ENCODE measurements around the gene KCNJ11. TPM values are rescaled to one million over a fixed set of nuclear protein-coding genes. Genes with fewer than 3 reads are reported as not detected.

KCNJ11 gene
- total and polyA plus RNA-seq, 2 of the 4 experiments (the other 2 are of a cell fraction): not detected

DNA sequence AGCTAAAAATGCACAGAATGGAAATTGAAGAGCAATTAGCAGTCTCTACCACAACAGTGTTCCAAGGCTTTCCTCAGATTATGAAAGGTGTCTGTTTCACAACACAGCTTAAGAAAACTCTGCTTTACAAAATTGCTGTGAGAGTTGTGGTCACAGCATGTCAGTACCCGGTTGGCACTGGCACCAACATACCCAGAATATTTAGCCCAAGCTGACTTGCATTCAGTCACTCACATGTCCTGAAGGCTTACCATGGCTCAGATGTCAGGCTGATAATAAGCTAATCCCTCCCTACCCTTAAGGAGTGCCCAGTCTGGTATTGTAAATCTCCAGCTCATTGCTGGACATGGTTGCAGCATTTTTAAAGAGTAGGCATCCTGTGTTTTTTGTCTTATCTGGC lies 22.0 kb downstream of the KCNJ11 start:
- Histone ChIP-seq H3K79me1 (ENCODE audit: low read depth in 1 of 2, low read length in 2 of 2) (no peaks in the 10 kb centered on the region), H2BK15ac (ENCODE audit: low read depth, low read length) (no peak overlapping the region), H2AK5ac (ENCODE audit: low read depth, low read length) (no peak overlapping the region), H3K18ac (ENCODE audit: low read depth, low read length) (no peak overlapping the region), H2BK120ac (ENCODE audit: low read depth, low read length) (no peak overlapping the region), H3K9me1 (ENCODE audit: insufficient read depth, low read length) (no peaks in the 10 kb centered on the region), H2AK9ac (replicated peaks; ENCODE audit: low read depth, low read length, poor library complexity) (no peak overlapping the region), H3K9ac (ENCODE audit: low read depth, low read length) (no peak overlapping the region), H3K9me3 (ENCODE audit: control insufficient read depth, insufficient read depth, low read length) (peaks cover 25% of the 10 kb centered on the region), H3K27me3 (ENCODE audit: control insufficient read depth, insufficient read depth, low read length) (no peaks in the 10 kb centered on the region), H3K4me2 (ENCODE audit: low read depth, low read length) (no peak overlapping the region), H4K5ac (ENCODE audit: low read depth, low read length) (no peak overlapping the region), H2BK20ac (ENCODE audit: low read depth, low read length) (no peak overlapping the region), H4K8ac (ENCODE audit: low read depth in 2 of 2, low read length in 2 of 2) (no peak overlapping the region), H3K4me3 (ENCODE audit: insufficient read depth, low read depth, low read length) (no peak overlapping the region), H3K27ac (ENCODE audit: insufficient read depth, low read length) (no peak overlapping the region), H3K4ac (ENCODE audit: low read depth, low read length) (no peak overlapping the region), H3K36me3 (ENCODE audit: control insufficient read depth, insufficient read depth, low read length) (peaks cover 24% of the 10 kb centered on the region), H3K23ac (ENCODE audit: low read depth, low read length) (no peak overlapping the region), H2AFZ (replicated peaks; ENCODE audit: low read length, poor library complexity) (no peak overlapping the region), H4K20me1 (ENCODE audit: insufficient read depth, low read length) (no peaks in the 10 kb centered on the region), H3K14ac (replicated peaks; ENCODE audit: low read depth, low read length) (no peak overlapping the region), H4K91ac (ENCODE audit: insufficient read depth, low read depth, low read length) (no peak overlapping the region), H3K56ac (ENCODE audit: extremely low read depth, insufficient read depth, low read length) (no peak overlapping the region), H3K4me1 (ENCODE audit: control insufficient read depth, insufficient read depth, low read length) (no peaks in the 10 kb centered on the region), H2BK5ac (ENCODE audit: low read depth, low read length, poor library complexity, severe bottlenecking) (no peak overlapping the region)
- ChIA-PET POLR2A (ENCODE audit: unreplicated experiment) (no interaction called here), CTCF (interaction anchor here (2.5 kb wide), 1 partner anchor 17 kb away, joined by 9 read pairs; no protein-coding TSS in a partner anchor)
- dilution Hi-C loops (cut with HindIII; ENCODE audit: low sequenced_read_pairs, unreplicated experiment) (no loop called here), intact Hi-C loops (cut with micrococcal nuclease) (no loop called here), in situ Hi-C loops (cut with MboI; ENCODE audit: low sequenced_read_pairs) (no loop called here)
- ATAC-seq (ENCODE audit: low read depth) (no peak), DNase-seq (no peak)
- TF ChIP-seq, protein P1, sequence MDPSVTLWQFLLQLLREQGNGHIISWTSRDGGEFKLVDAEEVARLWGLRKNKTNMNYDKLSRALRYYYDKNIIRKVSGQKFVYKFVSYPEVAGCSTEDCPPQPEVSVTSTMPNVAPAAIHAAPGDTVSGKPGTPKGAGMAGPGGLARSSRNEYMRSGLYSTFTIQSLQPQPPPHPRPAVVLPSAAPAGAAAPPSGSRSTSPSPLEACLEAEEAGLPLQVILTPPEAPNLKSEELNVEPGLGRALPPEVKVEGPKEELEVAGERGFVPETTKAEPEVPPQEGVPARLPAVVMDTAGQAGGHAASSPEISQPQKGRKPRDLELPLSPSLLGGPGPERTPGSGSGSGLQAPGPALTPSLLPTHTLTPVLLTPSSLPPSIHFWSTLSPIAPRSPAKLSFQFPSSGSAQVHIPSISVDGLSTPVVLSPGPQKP (IDR thresholded peaks at IDR 0.05; ENCODE audit: borderline replicate concordance, low read depth, low read length): no peak
- TF ChIP-seq RAD21 (IDR thresholded peaks at IDR 0.05; ENCODE audit: low read length): no peak
- TF ChIP-seq, protein P2, sequence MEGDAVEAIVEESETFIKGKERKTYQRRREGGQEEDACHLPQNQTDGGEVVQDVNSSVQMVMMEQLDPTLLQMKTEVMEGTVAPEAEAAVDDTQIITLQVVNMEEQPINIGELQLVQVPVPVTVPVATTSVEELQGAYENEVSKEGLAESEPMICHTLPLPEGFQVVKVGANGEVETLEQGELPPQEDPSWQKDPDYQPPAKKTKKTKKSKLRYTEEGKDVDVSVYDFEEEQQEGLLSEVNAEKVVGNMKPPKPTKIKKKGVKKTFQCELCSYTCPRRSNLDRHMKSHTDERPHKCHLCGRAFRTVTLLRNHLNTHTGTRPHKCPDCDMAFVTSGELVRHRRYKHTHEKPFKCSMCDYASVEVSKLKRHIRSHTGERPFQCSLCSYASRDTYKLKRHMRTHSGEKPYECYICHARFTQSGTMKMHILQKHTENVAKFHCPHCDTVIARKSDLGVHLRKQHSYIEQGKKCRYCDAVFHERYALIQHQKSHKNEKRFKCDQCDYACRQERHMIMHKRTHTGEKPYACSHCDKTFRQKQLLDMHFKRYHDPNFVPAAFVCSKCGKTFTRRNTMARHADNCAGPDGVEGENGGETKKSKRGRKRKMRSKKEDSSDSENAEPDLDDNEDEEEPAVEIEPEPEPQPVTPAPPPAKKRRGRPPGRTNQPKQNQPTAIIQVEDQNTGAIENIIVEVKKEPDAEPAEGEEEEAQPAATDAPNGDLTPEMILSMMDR (conservative IDR thresholded peaks at IDR 0.05; ENCODE audit: low read depth, low read length): no peak
- no peak for TF ChIP-seq RCOR1 (IDR thresholded peaks at IDR 0.05; ENCODE audit: insufficient replicate concordance, low read length)
- no peak for TF ChIP-seq MAFK (IDR thresholded peaks at IDR 0.05; ENCODE audit: low read depth, low read length)
- no peak for TF ChIP-seq BHLHE40 (IDR thresholded peaks at IDR 0.05; ENCODE audit: low read depth, low read length)
- TF ChIP-seq NFE2L2 (IDR thresholded peaks at IDR 0.05; ENCODE audit: low read depth, low read length): no peak
- TF ChIP-seq CHD1 (IDR thresholded peaks at IDR 0.05; ENCODE audit: low read depth, low read length): no peak
- TF ChIP-seq CEBPB (IDR thresholded peaks at IDR 0.05; ENCODE audit: low read depth, low read length): no peak
- TF ChIP-seq RFX5 (IDR thresholded peaks at IDR 0.05; ENCODE audit: low read depth, low read length): no peak
- TF ChIP-seq, protein P3, sequence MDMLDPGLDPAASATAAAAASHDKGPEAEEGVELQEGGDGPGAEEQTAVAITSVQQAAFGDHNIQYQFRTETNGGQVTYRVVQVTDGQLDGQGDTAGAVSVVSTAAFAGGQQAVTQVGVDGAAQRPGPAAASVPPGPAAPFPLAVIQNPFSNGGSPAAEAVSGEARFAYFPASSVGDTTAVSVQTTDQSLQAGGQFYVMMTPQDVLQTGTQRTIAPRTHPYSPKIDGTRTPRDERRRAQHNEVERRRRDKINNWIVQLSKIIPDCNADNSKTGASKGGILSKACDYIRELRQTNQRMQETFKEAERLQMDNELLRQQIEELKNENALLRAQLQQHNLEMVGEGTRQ (IDR thresholded peaks at IDR 0.05; ENCODE audit: low read depth, low read length): no peak
- TF ChIP-seq SMC3 (IDR thresholded peaks at IDR 0.05; ENCODE audit: low read depth, low read length): no peak
- no peak for TF ChIP-seq MAZ (IDR thresholded peaks at IDR 0.05; ENCODE audit: borderline replicate concordance, low read depth, low read length)
- TF ChIP-seq MXI1 (IDR thresholded peaks at IDR 0.05; ENCODE audit: borderline replicate concordance, low read depth, low read length): no peak
- no peak for TF ChIP-seq FOS (IDR thresholded peaks at IDR 0.05; ENCODE audit: low read depth, low read length)
- no CpG with 5 or more reads among the region's 1 CpG for WGBS, 2 experiments (ENCODE audit: extremely low coverage in 2 of 2, insufficient read length in 1 of 2)
- no TSS peak for BruUV-seq (replicated peaks)
